ENCODE data around the gene CNTN4. TPM values are rescaled to one million over a fixed set of nuclear protein-coding genes. Genes with fewer than 3 reads are reported as not detected.
A peak's percentile ranks its signal among the peaks of the same experiment; 100 is the strongest.

The CNTN4 gene
- total RNA-seq, 1 donor from 2014 or later = not detected

DNA sequence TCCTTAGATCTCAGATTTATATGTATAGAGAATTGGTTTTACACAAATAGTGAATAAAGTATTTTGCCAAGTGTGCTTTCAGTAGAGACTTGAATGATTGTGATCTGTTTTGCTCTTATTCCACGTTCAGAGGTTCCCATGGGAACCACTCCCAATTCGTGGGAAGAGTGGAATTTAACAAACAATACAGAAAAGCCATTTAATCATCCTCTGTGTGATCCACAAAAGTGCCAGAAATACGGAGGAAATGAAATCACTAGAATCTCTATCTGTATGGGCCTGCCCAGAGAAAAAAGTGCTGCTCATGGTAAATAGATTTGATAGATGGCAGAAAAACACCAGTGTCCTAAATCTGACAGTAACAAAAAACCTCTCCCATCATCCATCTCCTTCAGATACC, 56.0 kb downstream of the CNTN4 start:
- no peaks in the 10 kb centered on the region for H3K36me3 Mint-ChIP-seq (ENCODE audit: low read depth, unreplicated experiment)
- Histone ChIP-seq H3K4me1 (ENCODE audit: insufficient read depth, low read length) (no peaks in the 10 kb centered on the region), H3K27me3 (ENCODE audit: insufficient read depth, low read length) (no peaks in the 10 kb centered on the region), H3K4me2 (ENCODE audit: low read length) (no peak overlapping the region), H3K4me3 (ENCODE audit: insufficient read depth, low read depth, low read length) (no peak overlapping the region), H4K20me1 (ENCODE audit: insufficient read depth, low read length) (no peaks in the 10 kb centered on the region), H3K79me2 (ENCODE audit: insufficient read depth, low read length) (no peaks in the 10 kb centered on the region), H3K9ac (ENCODE audit: low read length) (no peak overlapping the region), H3K27ac (ENCODE audit: low read depth, low read length) (no peak overlapping the region), H2AFZ (ENCODE audit: low read depth, low read length) (no peak overlapping the region), H3K9me3 (ENCODE audit: insufficient read depth, low read depth, low read length) (no peaks in the 10 kb centered on the region), H3K36me3 (ENCODE audit: insufficient read depth, low read length) (no peaks in the 10 kb centered on the region)
- H3K27ac Mint-ChIP-seq (ENCODE audit: unreplicated experiment) = no peak overlapping the region
- H3K9me3 Mint-ChIP-seq (ENCODE audit: unreplicated experiment) = peaks cover 5% of the 10 kb centered on the region
- TF ChIP-seq, protein P1, sequence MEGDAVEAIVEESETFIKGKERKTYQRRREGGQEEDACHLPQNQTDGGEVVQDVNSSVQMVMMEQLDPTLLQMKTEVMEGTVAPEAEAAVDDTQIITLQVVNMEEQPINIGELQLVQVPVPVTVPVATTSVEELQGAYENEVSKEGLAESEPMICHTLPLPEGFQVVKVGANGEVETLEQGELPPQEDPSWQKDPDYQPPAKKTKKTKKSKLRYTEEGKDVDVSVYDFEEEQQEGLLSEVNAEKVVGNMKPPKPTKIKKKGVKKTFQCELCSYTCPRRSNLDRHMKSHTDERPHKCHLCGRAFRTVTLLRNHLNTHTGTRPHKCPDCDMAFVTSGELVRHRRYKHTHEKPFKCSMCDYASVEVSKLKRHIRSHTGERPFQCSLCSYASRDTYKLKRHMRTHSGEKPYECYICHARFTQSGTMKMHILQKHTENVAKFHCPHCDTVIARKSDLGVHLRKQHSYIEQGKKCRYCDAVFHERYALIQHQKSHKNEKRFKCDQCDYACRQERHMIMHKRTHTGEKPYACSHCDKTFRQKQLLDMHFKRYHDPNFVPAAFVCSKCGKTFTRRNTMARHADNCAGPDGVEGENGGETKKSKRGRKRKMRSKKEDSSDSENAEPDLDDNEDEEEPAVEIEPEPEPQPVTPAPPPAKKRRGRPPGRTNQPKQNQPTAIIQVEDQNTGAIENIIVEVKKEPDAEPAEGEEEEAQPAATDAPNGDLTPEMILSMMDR (IDR thresholded peaks at IDR 0.05; ENCODE audit: insufficient read depth, low read depth, low read length) = no peak
- no peak for TF ChIP-seq EZH2 (IDR thresholded peaks at IDR 0.05; ENCODE audit: insufficient read depth, low read length)
- no peaks in the 10 kb centered on the region for H3K4me1 Mint-ChIP-seq (ENCODE audit: low read depth, unreplicated experiment)
- FAIRE-seq (no peak), DNase-seq (ENCODE audit: low read depth) (no peak)
- H3K4me3 Mint-ChIP-seq (ENCODE audit: unreplicated experiment) = no peak overlapping the region
- no peaks in the 10 kb centered on the region for H3K27me3 Mint-ChIP-seq (ENCODE audit: low read depth, unreplicated experiment)

DNA sequence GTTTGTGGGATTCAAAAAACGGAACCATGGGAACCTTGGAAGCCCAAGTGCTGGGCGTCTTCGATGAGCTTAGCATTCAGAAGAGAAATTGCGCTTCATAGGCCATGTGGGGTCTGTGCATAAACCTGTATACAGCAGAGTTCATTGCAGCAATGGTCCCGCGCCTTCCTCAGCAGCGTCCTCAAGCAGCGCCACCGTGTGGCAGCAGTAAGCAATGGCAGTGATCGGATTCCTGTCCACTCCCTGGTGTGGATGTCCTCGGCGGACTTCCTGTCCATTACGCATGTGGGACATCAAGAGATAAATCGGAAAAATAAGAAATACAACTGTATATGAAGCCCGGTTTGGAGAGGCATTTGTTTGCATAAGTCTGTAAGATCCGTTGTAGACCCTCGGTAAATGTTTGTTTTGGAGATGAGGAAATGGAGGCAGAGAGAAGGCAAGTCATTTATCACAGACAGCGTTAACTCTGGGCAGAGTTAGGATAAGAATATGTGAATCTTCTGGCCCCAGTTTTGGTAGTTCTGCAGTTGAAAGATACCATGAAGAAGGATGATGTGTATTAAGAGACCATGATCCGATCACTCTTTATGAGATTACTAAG, 57.7 kb downstream of the CNTN4 start:
- Mint-ChIP-seq H3K27me3 (ENCODE audit: low read depth, unreplicated experiment) (no peaks in the 10 kb centered on the region), H3K27ac (ENCODE audit: unreplicated experiment) (no peak overlapping the region), H3K4me3 (ENCODE audit: unreplicated experiment) (no peak overlapping the region), H3K9me3 (ENCODE audit: unreplicated experiment) (peaks cover 6% of the 10 kb centered on the region), H3K36me3 (ENCODE audit: low read depth, unreplicated experiment) (no peaks in the 10 kb centered on the region), H3K4me1 (ENCODE audit: low read depth, unreplicated experiment) (no peaks in the 10 kb centered on the region)
- no peak for DNase-seq (ENCODE audit: low read depth)
- Histone ChIP-seq H3K36me3 (ENCODE audit: insufficient read depth, low read length) (no peaks in the 10 kb centered on the region), H3K27ac (ENCODE audit: low read depth, low read length) (no peak overlapping the region), H3K9ac (ENCODE audit: low read length) (no peak overlapping the region), H3K4me1 (ENCODE audit: insufficient read depth, low read length) (no peaks in the 10 kb centered on the region), H3K79me2 (ENCODE audit: insufficient read depth, low read length) (no peaks in the 10 kb centered on the region), H3K9me3 (ENCODE audit: insufficient read depth, low read depth, low read length) (no peaks in the 10 kb centered on the region), H3K27me3 (ENCODE audit: insufficient read depth, low read length) (no peaks in the 10 kb centered on the region), H3K4me2 (ENCODE audit: low read length) (no peak overlapping the region), H3K4me3 (ENCODE audit: insufficient read depth, low read depth, low read length) (no peak overlapping the region), H4K20me1 (ENCODE audit: insufficient read depth, low read length) (no peaks in the 10 kb centered on the region), H2AFZ (ENCODE audit: low read depth, low read length) (no peak overlapping the region)
- no peak for FAIRE-seq
- TF ChIP-seq, protein P1 (IDR thresholded peaks at IDR 0.05; ENCODE audit: insufficient read depth, low read depth, low read length) = peak; percentile 24
- no peak for TF ChIP-seq EZH2 (IDR thresholded peaks at IDR 0.05; ENCODE audit: insufficient read depth, low read length)

DNA sequence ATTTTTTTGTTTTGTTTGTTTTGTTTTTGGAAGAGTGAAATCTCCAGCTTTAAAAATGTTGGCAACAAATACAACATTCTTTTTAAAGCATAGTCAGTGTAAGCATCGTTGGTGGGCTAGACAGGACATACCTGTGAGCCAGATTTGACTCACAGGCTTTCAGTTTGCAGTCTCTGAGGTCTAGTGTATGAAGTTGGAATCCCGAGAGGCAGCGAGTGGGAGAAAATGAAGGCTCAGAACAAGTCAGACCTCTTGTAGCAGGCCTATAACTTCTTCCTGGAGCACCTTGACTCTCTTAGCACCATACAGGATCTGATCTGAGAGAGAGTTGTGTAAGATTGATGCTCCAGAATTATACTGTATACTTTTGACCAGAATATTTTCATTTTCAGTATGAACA, 60.2 kb downstream of the CNTN4 start:
- no peaks in the 10 kb centered on the region for H4K20me1 ChIP-seq (ENCODE audit: insufficient read depth, low read length)
- Mint-ChIP-seq H3K27me3 (ENCODE audit: low read depth, unreplicated experiment) (no peaks in the 10 kb centered on the region), H3K36me3 (ENCODE audit: low read depth, unreplicated experiment) (no peaks in the 10 kb centered on the region), H3K27ac (ENCODE audit: unreplicated experiment) (no peak overlapping the region), H3K4me1 (ENCODE audit: low read depth, unreplicated experiment) (no peaks in the 10 kb centered on the region), H3K4me3 (ENCODE audit: unreplicated experiment) (no peak overlapping the region), H3K9me3 (ENCODE audit: unreplicated experiment) (peaks cover 6% of the 10 kb centered on the region)
- FAIRE-seq (no peak), DNase-seq (ENCODE audit: low read depth) (no peak)
- no peak overlapping the region for H3K4me2 ChIP-seq (ENCODE audit: low read length)
- H3K36me3 ChIP-seq (ENCODE audit: insufficient read depth, low read length) = no peaks in the 10 kb centered on the region
- no peaks in the 10 kb centered on the region for H3K4me1 ChIP-seq (ENCODE audit: insufficient read depth, low read length)
- no peak overlapping the region for H3K9ac ChIP-seq (ENCODE audit: low read length)
- no peak for TF ChIP-seq EZH2 (IDR thresholded peaks at IDR 0.05; ENCODE audit: insufficient read depth, low read length)
- TF ChIP-seq, protein P1 (IDR thresholded peaks at IDR 0.05; ENCODE audit: insufficient read depth, low read depth, low read length) = no peak
- no peaks in the 10 kb centered on the region for H3K27me3 ChIP-seq (ENCODE audit: insufficient read depth, low read length)
- H3K4me3 ChIP-seq (ENCODE audit: insufficient read depth, low read depth, low read length) = no peak overlapping the region
- peaks cover 3% of the 10 kb centered on the region for H3K9me3 ChIP-seq (ENCODE audit: insufficient read depth, low read depth, low read length)
- H3K79me2 ChIP-seq (ENCODE audit: insufficient read depth, low read length) = no peaks in the 10 kb centered on the region
- H3K27ac ChIP-seq (ENCODE audit: low read depth, low read length) = no peak overlapping the region
- H2AFZ ChIP-seq (ENCODE audit: low read depth, low read length) = no peak overlapping the region
